ENCODE data around the gene MTA1.

Gene MTA1

DNA sequence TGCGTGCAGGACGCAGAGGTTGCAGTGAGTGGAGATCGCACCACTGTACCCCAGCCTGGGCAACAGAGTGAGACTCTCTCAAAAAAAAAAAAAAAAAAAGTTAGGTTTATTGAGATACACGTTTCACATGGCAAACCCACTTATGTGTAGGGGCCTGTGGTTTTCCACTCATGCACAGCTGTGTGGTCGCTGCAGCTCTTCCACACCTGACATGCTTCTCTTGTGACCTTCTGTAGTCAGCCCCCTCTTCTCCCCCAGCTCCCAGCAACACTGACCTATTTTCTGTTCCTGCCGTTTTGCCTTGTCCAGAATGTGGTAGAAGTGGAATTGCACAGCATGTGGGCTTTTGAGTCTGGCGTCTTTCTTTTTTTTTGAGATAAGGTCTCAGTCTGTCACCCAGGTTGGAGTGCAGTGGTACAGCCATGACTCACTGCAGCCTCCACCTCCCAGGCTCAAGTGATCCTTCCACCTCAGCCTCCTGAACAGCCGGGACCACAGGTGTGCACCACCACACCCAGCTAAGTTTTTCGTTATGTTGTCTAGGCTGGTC, 8.4 kb downstream of the MTA1 start:
- Histone ChIP-seq H3F3A (ENCODE audit: insufficient read depth, low read length) (no peaks in the 10 kb centered on the region), H4K20me1 (ENCODE audit: insufficient read depth, low read length) (no peaks in the 10 kb centered on the region), H3K79me2 (ENCODE audit: insufficient read depth, low read length) (peaks cover 78% of the 10 kb centered on the region), H3K36me3 (ENCODE audit: insufficient read depth, low read length) (peaks cover 83% of the 10 kb centered on the region), H2AFZ (ENCODE audit: low read length) (no peak overlapping the region), H3K4me2 (ENCODE audit: low read length) (no peak overlapping the region), H3K9me2 (ENCODE audit: low read depth, low read length) (no peaks in the 10 kb centered on the region), H3K9me3 (ENCODE audit: low read length) (peaks cover 16% of the 10 kb centered on the region), H3K4me1 (ENCODE audit: insufficient read depth, low read length, severe bottlenecking) (no peaks in the 10 kb centered on the region), H3K27ac (ENCODE audit: low read depth, low read length, poor library complexity, severe bottlenecking) (no peak overlapping the region), H3K27me3 (ENCODE audit: insufficient read depth, low read length) (no peaks in the 10 kb centered on the region), H3K4me3 (ENCODE audit: low read depth, low read length, poor library complexity, severe bottlenecking) (no peak overlapping the region), H3K9ac (ENCODE audit: low read length) (no peak overlapping the region)
- TF ChIP-seq, protein P1, sequence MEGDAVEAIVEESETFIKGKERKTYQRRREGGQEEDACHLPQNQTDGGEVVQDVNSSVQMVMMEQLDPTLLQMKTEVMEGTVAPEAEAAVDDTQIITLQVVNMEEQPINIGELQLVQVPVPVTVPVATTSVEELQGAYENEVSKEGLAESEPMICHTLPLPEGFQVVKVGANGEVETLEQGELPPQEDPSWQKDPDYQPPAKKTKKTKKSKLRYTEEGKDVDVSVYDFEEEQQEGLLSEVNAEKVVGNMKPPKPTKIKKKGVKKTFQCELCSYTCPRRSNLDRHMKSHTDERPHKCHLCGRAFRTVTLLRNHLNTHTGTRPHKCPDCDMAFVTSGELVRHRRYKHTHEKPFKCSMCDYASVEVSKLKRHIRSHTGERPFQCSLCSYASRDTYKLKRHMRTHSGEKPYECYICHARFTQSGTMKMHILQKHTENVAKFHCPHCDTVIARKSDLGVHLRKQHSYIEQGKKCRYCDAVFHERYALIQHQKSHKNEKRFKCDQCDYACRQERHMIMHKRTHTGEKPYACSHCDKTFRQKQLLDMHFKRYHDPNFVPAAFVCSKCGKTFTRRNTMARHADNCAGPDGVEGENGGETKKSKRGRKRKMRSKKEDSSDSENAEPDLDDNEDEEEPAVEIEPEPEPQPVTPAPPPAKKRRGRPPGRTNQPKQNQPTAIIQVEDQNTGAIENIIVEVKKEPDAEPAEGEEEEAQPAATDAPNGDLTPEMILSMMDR (IDR thresholded peaks at IDR 0.05; ENCODE audit: low read length), result no peak
- TF ChIP-seq EZH2 (IDR thresholded peaks at IDR 0.05; ENCODE audit: borderline replicate concordance, low read length), result no peak

DNA sequence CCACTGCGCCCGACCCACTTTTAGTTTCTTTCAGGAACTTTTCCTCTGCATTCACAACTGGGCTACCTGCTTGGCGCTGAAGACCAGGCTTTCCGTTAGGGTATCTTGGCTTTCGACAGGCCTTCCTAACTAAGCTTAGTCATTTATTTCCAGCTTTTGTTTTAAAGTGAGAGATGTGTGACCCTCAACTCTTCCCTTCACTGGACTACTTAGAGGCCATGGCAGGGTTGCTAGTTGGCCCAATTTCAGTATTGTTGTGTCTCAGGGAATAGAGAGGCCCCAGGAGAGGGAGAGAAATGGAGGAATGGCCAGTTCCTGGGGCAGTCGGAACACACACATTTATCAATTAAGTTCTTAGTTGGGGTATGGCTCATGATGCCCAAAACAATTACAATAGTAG, 10.4 kb downstream of the MTA1 start:
- Histone ChIP-seq H3K27me3 (ENCODE audit: insufficient read depth, low read length) (no peaks in the 10 kb centered on the region), H3K79me2 (ENCODE audit: insufficient read depth, low read length) (peaks cover 81% of the 10 kb centered on the region), H3K9ac (ENCODE audit: low read length) (no peak overlapping the region), H4K20me1 (ENCODE audit: insufficient read depth, low read length) (no peaks in the 10 kb centered on the region), H3F3A (ENCODE audit: insufficient read depth, low read length) (no peaks in the 10 kb centered on the region), H3K9me3 (ENCODE audit: low read length) (peaks cover 19% of the 10 kb centered on the region), H3K36me3 (ENCODE audit: insufficient read depth, low read length) (peaks cover 84% of the 10 kb centered on the region), H3K27ac (ENCODE audit: low read depth, low read length, poor library complexity, severe bottlenecking) (no peak overlapping the region), H3K9me2 (ENCODE audit: low read depth, low read length) (no peaks in the 10 kb centered on the region), H2AFZ (ENCODE audit: low read length) (no peak overlapping the region), H3K4me1 (ENCODE audit: insufficient read depth, low read length, severe bottlenecking) (no peaks in the 10 kb centered on the region), H3K4me2 (ENCODE audit: low read length) (no peak overlapping the region), H3K4me3 (ENCODE audit: low read depth, low read length, poor library complexity, severe bottlenecking) (no peak overlapping the region)
- no peak for TF ChIP-seq EZH2 (IDR thresholded peaks at IDR 0.05; ENCODE audit: borderline replicate concordance, low read length)
- TF ChIP-seq, protein P1 (IDR thresholded peaks at IDR 0.05; ENCODE audit: low read length), result no peak

DNA sequence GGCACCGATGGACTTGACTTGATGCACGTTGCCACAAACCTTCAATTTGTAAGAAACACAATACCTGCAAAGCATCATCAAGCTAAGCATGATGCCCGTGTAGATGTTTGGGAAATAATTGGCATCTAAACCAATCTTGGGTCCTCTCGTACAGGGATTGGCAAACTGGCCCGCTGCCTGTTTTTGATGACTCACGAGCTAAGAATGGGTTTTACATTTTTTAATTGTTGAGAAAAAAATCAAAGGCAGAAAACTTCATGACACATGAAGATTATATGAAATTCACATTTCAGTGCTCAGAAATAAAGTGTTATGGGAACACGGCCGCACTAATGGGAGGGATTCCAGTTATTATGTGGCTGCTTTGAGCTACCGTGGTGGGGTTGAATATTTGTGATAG, 10.9 kb downstream of the MTA1 start:
- H3K9ac ChIP-seq (ENCODE audit: low read length), result no peak overlapping the region
- H3K27me3 ChIP-seq (ENCODE audit: insufficient read depth, low read length), result no peaks in the 10 kb centered on the region
- no peak for TF ChIP-seq EZH2 (IDR thresholded peaks at IDR 0.05; ENCODE audit: borderline replicate concordance, low read length)
- TF ChIP-seq, protein P1 (IDR thresholded peaks at IDR 0.05; ENCODE audit: low read length), result no peak
- H4K20me1 ChIP-seq (ENCODE audit: insufficient read depth, low read length), result no peaks in the 10 kb centered on the region
- no peaks in the 10 kb centered on the region for H3K4me1 ChIP-seq (ENCODE audit: insufficient read depth, low read length, severe bottlenecking)
- no peaks in the 10 kb centered on the region for H3F3A ChIP-seq (ENCODE audit: insufficient read depth, low read length)
- H3K9me2 ChIP-seq (ENCODE audit: low read depth, low read length), result no peaks in the 10 kb centered on the region
- H2AFZ ChIP-seq (ENCODE audit: low read length), result no peak overlapping the region
- peaks cover 84% of the 10 kb centered on the region for H3K36me3 ChIP-seq (ENCODE audit: insufficient read depth, low read length)
- peaks cover 82% of the 10 kb centered on the region for H3K79me2 ChIP-seq (ENCODE audit: insufficient read depth, low read length)
- H3K4me2 ChIP-seq (ENCODE audit: low read length), result no peak overlapping the region
- no peak overlapping the region for H3K27ac ChIP-seq (ENCODE audit: low read depth, low read length, poor library complexity, severe bottlenecking)
- H3K4me3 ChIP-seq (ENCODE audit: low read depth, low read length, poor library complexity, severe bottlenecking), result no peak overlapping the region
- peaks cover 23% of the 10 kb centered on the region for H3K9me3 ChIP-seq (ENCODE audit: low read length)
